Measurements from ENCODE around the gene COLGALT1.
A peak's percentile ranks its signal among the peaks of the same experiment; 100 is the strongest.
"Not testable (repeated sequence)": the region's sequence is repeated elsewhere in the genome, so short reads cannot be mapped to it uniquely, and the experiment has no call there.

The COLGALT1 gene

DNA sequence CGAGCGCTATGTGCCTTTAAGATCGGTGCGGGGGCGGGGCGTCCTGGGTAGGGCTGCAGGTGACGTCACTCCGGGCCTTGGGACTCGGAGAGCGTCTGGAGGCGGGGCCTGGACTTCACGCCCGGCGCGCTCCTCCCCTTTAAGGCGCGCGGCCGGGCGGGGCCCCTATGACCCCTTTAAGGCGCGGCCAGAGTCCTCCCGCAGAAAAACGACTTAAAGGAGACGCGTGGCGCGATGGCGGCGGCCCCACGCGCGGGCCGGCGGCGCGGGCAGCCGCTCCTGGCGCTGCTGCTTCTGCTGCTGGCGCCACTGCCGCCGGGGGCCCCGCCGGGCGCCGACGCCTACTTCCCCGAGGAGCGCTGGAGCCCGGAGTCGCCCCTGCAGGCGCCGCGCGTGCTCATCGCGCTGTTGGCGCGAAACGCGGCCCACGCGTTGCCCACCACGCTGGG lies at the start of gene COLGALT1:
TSS of gene COLGALT1 (plus strand) at position 170 of the 449 bp plus-strand sequence. CDS start at position 235, 65 bp downstream.
- DNase-seq = peak; percentile 97

DNA sequence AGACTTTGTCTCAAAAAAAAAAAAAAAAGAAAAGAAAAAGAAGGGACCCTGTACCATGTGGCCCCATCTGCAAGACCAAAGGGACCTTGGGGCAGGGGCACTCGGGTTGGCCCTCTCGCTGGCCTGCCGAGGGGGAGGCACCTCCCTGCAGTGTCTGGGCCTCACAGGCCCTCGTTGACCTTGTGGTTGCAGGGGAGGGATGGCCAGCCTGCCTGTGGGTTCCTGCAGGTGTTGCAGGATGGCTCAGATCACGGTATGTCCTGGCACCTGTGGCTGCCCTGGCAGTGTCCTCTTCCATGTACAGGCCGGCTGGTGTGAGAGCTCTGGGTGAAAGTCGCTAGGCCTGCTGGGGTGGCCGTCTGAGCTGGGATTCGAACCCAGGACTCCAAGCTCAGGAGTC lies 48.7 kb upstream of the COLGALT1 start:
- DNase-seq = no peak

DNA sequence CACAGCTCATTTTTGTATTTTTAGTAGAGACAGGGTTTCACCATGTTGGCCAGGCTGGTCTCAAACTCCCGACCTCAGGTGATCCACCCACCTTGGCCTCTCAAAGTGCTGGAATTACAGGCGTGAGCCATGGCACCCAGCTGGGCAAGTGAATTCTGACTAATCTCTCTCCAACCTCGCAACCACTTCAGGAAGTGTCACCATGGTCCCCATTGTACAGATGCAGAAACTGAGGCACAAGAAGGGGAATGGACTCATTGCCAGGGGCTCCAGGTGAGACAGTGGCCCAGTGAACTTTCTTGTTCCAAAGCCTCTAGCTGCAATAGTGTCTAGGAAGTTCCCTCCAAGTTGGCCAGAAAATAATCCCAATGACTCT lies 46.9 kb upstream of the COLGALT1 start:
- DNase-seq = not testable (repeated sequence)

DNA sequence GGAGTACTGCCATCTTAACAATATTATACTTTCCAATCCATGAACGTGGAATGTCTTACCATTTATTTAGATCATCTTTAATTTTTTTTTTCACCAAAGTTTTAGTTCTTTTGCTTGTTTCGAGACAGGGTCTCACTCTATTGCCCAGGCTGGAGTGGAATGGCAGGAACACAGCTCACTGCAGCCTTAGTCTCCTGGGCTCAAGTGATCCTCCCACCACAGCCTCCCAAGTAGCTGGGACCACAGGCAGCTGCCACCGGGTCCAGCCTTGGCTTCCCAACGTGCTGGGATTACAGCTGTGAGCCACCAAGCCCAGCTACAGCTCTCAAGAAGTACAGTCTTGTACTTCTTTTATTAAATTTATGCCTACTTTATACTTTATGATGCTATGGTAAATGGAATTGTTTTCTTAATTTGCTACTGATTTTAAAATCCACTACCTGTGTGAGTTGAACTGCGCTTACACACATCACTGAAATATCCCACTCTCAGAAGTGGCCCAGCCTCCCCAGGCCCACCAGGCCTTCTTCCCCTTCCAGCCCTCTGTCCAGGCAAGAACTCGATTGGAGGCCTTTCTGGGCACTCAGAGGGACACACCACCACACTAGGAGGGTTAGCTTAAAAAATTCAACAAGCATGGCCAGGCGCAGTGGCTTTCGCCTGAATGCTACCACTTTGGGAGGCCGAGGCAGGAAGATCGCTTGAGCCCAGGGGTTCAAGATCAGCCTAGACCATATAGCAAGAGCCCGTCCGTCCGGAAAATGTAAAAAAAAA lies 45.0 kb upstream of the COLGALT1 start:
- DNase-seq = no peak

DNA sequence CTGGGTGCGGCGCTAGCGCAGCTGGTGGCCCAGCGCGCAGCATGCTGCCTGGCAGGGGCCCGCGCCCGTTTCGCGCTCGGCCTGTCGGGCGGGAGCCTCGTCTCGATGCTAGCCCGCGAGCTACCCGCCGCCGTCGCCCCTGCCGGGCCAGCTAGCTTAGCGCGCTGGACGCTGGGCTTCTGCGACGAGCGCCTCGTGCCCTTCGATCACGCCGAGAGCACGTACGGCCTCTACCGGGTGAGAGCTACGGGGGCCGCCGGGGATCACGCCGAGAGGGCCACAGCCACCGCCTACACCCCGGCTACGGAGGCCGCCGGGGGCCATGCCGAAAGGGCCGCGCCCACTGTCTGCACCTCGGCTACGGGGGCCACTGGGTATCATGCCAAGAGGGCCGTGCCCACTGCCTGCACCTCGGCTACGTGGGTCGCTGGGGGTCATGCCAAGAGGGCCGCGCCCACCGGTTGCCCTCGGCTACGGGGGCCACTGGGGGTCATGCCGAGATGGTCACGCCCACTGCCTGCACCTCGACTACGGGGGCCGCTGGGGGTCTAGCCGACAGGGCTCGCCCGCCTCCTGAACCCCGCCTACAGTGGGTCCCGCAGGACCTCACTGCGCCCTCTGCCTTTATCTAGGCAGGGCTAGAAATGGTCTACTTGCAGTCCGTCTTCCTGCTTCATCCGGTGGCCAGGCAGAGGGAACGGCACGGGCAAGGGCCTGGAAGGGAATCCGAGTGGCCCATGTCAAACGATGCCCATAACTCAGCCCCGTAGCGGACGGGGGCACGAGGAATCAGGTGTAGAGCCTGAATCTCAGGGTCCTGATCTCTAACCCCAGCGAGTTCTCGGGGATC lies 43.5 kb upstream of the COLGALT1 start:
- peak; percentile 84 for DNase-seq

DNA sequence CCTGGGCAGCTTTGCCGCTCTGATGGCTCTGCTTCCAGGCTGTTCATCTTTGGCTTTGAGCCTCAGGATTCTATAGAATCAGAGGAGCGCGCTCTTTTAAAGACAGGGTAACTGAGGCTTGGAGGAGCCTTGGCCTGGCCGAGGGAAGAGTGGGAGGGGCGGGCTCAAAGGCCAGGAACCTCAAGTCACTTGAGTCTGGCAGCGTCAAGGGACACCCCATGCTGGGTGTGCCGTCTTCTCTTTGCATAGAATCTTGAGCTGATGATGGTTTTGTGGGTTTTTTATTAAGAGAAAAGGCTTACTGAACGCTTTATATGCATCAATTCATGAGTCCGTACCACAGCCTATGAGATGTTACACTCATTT lies 42.9 kb upstream of the COLGALT1 start:
- no peak for DNase-seq

DNA sequence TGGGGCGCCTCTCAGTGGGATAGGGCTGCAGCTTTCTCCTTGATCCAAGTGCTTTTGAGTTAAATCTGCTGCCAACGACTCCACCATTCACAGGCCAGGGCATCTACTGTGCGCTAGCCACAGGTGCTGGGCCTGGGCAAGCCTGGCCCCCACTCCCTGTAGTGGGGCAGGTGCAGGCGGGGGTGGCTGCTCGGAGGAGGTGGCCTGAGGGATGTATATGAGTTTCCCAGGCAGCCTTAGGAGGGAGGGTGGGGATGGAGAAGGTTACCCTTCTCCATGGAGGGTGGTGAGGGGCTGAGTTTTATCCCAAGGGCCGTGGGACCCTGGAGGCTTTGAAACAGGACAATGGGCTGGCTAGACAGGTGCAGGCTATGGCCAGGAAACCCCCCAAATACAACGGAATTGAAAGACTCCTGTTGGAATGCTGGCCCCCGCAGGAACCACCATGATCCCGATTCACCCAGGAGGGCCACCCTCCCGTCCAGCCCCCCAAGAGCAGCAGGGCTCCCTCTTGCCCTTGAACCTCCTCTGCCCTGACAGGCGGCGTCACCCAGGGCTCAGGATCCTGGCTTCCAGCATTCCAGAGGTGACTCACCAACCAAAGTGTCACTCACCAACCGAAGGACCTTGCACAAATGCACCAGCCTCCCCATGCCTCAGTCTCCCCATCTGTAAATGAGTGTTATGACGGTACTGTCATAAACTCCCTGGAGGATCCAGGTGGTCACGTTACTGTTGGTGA lies 39.9 kb upstream of the COLGALT1 start:
- no peak for DNase-seq

DNA sequence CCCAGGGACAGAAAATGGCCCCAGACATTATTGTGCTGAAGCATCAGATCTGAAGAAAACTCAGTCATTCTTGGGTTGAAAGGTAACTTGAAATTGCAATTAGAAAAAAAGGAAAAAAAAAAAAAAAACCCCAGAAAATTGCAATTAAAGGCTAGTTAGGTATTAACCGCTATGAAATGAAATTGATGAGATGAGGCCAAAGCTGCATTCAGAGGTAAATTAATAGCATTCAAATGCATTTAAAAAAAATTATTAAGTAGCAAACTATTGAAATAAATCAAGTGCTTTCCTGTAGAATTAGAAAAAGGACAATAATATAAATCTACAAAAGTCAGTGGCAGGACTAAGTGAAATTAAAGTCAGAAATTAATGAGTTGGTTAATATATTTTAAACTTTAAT lies 37.6 kb upstream of the COLGALT1 start:
- no peak for DNase-seq

DNA sequence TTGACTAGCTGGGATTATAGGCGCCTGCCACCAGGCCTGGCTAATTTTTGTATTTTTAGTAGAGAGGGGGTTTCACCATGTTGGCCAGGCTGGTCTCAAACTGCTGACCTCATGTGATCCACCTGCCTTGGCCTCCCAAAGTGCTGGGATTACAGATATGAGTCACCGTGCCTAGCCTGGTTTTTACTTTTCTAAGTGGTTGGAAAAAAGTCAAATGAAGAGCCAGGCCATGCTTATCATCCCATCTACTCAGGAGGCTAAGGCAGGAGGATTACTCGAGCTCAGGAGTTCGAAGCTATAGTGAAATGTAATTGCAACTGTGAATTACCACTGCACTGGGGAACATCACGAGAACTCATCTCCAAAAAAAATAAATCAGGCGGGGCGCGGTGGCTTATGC lies 36.8 kb upstream of the COLGALT1 start:
- DNase-seq = not testable (repeated sequence)

DNA sequence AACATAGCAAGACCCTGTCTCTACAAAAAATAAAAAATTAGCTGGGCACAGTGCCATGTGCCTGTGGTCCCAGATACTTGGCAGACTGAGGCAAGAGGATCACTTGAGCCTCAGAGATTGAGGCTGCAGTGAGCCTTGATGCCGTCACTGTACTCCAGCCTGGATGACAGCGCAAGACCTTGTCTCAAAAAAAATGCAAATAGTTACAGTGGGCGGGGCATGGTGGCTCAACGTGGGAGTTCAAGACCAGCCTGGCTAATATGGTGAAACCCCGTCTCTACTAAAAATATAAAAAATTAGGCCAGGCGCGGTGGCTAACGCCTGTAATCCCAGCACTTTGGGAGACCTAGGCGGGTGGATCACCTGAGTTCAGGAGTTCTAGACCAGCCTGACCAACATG lies 35.5 kb upstream of the COLGALT1 start:
- DNase-seq = no peak

DNA sequence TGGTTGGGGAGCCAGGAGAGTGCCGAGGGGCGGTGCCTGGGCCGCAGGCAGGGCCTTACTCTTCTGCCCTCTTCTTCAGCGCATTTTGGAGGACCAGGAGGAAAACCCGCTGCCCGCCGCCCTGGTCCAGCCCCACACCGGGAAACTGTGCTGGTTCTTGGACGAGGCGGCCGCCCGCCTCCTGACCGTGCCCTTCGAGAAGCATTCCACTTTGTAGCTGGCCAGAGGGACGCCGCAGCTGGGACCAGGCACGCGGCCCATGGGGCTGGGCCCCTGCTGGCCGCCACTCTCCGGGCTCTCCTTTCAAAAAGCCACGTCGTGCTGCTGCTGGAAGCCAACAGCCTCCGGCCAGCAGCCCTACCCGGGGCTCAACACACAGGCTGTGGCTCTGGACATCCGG lies 34.6 kb upstream of the COLGALT1 start:
- no peak for DNase-seq

DNA sequence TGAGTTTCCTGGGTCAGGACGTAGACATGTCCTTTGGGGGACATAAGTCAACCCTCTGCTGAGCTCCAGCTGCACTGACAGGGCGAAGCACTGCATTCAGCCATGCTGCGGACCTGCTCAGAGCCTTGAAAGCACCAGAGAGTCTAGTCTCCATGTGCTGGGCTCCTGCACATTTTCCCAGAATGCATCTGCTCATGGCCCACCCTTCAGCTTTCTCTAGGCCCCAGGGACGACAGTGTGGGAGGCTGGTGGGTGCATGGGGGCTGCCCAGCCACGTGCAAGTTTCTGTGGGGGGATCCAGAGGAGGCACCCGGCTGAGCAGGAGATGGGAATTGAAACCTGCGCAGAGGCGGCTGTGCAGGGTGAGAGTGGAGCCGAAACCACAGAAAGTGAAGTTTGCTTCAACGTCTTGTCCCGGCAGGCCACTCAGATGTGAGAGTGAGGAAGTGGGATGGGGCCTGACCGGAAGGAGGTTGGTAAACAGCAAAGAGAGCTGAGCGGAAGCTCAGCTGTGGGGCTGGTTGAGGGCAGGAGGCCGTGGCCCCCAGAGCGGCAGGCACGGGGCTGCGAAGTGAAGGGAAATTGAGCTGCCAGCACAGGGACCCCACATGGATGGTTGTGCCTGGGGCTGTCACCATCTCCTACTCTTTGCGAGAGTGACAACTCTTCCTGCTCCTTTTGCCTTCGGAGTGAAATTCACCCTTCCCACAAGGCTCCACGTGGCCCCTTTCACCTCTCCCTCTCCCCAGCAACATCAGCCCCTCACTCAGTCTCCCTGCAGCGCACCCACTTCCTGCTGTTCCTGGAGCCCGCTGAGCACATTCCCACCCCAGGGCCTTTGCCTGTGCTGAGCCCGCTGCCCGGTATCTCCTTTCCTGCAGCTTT lies 32.2 kb upstream of the COLGALT1 start:
- DNase-seq = no peak

DNA sequence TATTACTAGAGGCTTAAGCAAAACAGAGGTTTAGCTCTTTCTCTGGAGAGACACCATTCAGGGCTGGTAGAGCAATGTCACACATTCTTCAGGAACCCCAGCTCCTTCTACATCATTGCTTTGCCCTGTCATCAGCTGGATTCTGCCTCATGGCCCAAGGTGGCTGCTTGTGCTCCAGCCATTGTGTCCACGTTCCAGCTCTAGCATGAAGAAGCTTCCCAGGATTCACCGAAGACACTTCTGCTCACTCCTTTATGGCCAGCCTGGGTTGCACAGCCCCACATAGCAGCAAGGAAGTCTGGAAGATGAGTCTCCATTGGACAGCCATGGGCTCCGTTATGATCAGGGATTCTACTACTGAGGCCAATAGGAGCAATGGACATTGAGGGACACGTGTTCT lies 30.8 kb upstream of the COLGALT1 start:
- DNase-seq = no peak

DNA sequence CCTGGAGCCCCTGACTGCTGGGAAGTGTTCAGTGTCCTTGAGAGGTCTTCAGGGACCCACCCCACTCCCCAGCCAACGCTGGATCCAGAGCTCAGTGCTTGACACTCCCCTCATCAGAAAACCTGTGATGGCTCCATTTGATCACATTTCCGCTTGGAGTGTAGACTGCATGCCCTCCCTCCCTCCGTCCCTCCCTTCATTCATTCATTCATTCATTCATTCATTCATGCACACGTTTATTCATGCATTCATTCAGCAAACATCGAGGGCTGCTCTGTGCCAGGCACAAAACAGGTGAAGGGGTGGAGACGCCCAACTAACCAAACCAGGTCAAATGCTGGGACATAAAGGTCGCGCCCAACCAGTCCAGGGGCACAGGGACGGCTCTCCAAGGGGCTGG lies 30.3 kb upstream of the COLGALT1 start:
- DNase-seq = no peak

DNA sequence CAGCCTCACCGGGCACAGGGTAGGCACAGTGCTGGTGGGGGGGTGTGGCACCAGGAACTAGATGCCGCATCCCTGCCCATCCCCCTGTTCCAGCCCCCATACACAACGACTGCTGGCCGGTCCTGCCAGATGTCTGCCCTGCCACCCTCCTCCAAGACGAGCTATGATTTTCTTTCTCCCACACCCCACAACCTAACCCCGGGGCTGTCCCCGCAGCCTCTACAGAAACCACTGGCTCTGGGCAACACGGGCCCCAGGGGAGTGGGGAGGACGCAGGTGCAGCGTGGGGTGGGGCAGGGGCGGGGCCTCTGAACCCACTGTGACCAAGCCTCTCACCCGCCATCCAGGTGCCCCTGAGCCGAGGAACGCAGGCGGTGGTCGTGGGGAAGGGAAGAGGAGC lies 28.5 kb upstream of the COLGALT1 start:
- DNase-seq = no peak

DNA sequence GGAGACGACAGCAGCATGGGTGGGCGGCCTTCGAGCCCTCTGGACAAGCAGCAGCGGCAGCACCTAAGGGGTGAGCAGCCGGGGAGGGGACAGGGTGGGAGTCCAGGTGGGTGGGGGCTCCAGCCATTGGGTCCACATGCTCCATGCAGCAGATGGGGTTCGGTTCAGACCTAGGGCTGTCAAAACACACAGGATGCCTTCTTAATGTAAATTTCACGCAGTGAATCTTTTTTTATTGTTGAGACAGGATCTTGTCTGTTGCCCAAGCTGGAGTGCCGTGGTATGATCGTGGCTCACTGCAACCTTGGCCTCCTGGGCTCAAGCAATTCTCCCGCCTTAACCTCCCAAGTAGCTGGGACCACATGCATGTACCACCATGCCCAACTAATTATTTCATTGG lies 28.1 kb upstream of the COLGALT1 start:
- DNase-seq = no peak

DNA sequence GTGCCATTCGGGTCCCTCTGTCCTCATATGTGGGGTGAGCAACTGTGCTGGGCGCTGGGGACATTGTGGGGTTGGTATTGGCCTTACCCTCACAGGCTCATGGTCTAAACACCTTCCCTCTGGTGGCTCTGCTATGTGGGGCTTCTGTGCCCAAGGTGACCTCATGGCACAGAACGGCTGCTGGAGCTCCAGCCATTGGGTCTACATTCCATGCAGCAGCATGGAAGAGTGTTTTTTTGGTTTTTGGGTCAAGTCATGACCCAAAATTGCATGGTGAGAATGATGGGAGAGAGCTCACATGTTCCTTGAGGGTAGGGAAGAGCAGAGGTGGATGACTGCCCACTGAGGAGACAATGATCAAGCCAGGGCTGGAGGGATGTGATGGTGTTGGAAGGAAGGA lies 26.8 kb upstream of the COLGALT1 start:
- no peak for DNase-seq

DNA sequence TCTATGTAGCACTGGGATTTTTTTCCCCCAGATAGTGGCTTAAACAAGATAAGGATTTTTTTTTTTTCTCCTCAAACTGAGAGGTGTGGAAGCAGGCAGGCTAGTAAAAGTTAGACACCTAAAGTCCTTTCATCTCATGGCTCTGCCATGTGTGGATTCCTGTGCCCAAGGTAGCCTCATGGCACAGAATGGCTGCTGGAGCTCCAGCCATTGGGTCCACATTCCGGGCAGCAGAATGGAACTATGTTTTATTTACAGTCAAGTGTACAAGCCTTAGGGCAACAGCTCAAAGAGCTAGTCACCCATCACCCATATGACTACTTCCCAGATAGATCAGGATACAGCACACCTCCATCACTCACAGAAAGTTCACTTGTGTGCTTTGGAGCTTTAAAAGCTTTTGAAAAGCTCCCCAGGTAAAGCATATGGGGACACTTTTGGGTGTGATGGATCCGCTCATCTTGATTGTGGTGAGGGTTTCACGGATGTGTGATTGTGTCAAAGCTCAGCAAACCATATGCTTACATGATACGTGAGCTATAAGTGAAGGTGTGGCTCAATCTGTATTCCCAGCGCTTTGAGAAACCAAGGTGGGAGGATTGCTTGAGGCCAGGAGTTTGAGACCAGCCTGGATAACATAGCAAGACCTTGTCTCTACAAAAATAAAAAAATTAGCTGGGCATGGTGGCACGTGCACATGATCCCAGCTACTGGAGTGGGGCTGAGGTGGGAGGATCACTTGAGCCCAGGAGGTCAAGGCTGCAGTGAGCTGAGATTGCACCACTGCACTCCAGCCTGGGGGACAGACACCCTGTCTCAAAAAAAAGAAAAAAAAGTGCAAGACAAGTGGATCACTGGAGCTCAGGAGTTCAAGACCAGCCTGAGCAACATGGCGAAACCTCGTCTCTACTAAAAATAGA lies 25.9 kb upstream of the COLGALT1 start:
- DNase-seq = no peak

DNA sequence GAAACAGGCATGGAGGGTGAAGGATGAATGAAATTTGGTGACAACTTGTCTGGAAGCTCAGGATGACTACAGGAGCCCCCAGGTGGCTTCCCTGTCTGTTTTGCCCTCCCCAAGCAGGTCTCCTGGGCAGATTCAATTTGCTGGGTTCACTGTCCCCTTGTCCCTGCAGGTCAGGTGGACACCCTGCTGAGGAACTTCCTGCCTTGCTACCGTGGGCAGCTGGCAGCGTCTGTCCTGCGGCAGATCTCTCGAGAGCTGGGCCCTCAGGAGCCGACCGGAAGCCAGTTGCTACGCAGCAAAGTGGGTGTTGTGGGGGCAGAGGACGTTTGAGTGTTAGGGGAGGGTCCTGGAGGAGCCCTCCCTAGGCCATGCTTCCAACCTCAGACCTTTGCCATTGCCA lies 24.9 kb upstream of the COLGALT1 start:
- peak; percentile 71 for DNase-seq

DNA sequence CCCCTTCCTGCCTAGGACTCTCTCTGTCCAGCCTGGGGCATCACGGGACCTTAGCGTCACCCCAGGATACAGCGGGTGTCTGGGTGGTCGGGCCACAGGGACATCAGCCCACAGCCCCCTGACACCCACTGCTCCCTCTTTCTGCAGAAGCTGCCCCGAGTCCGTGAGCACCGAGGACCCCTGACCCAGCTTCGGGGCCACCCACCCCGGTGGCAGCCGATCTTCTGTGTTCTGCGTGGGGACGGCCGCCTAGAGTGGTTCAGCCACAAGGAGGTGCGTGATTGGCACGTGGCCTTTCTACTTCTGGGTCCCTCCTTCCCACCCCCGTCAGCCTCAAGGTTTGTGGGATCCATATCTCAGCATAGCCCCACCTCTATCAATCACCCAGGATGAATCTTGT lies 23.3 kb upstream of the COLGALT1 start:
- DNase-seq = no peak

DNA sequence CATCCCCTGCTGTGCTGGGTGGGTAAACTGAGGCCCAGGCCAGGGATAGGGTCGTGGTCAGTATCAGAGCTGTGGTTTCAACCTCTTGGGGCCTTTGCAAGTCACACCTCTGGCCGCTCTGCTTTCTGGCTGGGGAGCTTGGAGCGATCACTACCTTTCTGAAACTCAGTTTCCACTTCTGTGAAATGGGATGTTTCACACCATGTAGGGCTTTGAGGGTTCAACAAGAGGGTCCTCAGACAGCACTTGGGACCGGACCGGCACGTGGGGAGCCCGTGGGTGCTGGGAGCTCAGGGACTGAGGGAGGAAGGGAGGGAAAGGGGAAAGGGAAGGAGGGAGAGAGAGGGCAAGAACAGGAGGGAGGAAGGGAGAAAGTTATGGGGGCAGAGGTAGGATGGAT lies 22.9 kb upstream of the COLGALT1 start:
- DNase-seq = no peak

Data from NCI-H510A (cell line).